Lower leg skin (tissue), 4 donors: Measurements from ENCODE around the gene SLC35F6. TPM values are rescaled to one million over a fixed set of nuclear protein-coding genes. Genes with fewer than 3 reads are reported as not detected.

ENCODE experiments used
- DNase-seq, 2 donors: peaks; one replicate each; pipeline ENCODE4 v3.0.0-alpha.2; 2019; ENCODE audit warnings: low spot score in 2 of 2
- H3K4me3 ChIP-seq: fragments of 200-600 bp; sonication (generic); 2 replicates; pipeline ENCODE4 v1.5.1; 2017; ENCODE audit warnings: mild to moderate bottlenecking, low read depth; ENCODE audit not compliant: poor library complexity, severe bottlenecking
- POLR2A ChIP-seq, 2 donors: fragments of 450-650 bp; IDR thresholded peaks; one replicate each; pipeline ENCODE4 v1.6.1; 2016 to 2017; ENCODE audit warnings: antibody characterized with exemption in 2 of 2, mild to moderate bottlenecking in 1 of 2, moderate library complexity in 1 of 2
- WGBS, 2 donors: methylation state at CpG; one replicate each; pipeline ENCODE4 v1.1.5; 2018; 5-methylcytosine and 5-hydroxymethylcytosine counted together
- intact Hi-C: fragments of 100-400 bp; cut with DNase I; formaldehyde crosslinking; loops from one replicate; pipeline ENCODE4 v1.15.0; 2023; ENCODE audit warnings: low total_unique reads
- total RNA-seq, 4 donors: library from RNA; depleted of rRNA; stranded (reverse); fragments of >200 nt; gene quantifications; one replicate each; pipeline ENCODE4 v1.1.0, GENCODE V29; 2016
- TF ChIP-seq, protein P1 (sequence below), 3 donors: fragments of 450-650 bp; IDR thresholded peaks; one replicate each; pipeline ENCODE4 v1.5.1; 2016; ENCODE audit warnings: antibody characterized with exemption in 3 of 3, mild to moderate bottlenecking in 3 of 3, moderate library complexity in 2 of 3

Gene SLC35F6, protein sequence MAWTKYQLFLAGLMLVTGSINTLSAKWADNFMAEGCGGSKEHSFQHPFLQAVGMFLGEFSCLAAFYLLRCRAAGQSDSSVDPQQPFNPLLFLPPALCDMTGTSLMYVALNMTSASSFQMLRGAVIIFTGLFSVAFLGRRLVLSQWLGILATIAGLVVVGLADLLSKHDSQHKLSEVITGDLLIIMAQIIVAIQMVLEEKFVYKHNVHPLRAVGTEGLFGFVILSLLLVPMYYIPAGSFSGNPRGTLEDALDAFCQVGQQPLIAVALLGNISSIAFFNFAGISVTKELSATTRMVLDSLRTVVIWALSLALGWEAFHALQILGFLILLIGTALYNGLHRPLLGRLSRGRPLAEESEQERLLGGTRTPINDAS
- 10 to 100 TPM; 51.0 to 96.7 (median 87.4) TPM for total RNA-seq

DNA sequence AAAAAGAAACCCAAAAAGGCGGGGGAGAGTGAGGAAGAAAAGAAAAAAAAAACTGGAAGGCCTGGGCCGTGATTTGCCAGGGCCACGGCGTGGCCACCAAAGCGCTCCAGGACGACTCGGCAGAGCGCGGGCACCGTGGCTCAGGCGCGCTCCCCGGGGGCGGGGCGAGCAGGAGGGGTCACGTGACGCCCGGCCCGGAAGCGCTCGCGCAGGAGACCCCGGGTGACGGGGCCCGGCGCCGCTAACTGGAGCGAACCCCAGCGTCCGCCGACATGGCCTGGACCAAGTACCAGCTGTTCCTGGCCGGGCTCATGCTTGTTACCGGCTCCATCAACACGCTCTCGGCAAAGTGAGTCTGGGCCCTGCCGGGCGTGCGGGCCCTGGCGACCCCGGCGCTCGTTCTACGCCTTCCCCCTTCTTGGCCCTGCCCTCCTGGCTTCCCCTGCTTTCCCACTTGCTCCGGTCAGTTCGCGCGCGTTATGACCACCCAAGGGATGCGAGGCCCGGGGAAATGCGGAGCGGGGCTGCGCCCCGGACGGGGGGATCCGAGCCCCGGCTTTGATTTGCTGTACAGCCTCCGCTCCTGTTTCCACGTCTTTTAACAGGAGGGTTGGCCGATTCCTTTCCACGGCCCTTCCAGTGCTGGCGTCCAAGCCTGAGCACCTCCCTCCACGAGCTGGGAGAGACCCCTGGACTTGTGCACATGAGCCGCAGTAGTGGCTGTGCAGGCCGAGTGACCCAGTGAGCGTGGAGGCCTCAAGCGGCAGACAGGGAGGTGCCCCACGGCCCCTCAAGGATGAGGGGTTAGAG is at the start of gene SLC35F6:
Gene SLC35F6 (plus strand): TSS at position 207 of the 810 bp plus-strand sequence. CDS start 66 bp downstream, at position 273.
- 1% methylated on average over 52 to 67 of the region's 68 CpGs for WGBS, 2 donors
- H3K4me3 ChIP-seq: peak within 1 kb of the TSS; percentile 87
- DNase-seq: peak; percentile 71 to 96
- TF ChIP-seq, protein P1, sequence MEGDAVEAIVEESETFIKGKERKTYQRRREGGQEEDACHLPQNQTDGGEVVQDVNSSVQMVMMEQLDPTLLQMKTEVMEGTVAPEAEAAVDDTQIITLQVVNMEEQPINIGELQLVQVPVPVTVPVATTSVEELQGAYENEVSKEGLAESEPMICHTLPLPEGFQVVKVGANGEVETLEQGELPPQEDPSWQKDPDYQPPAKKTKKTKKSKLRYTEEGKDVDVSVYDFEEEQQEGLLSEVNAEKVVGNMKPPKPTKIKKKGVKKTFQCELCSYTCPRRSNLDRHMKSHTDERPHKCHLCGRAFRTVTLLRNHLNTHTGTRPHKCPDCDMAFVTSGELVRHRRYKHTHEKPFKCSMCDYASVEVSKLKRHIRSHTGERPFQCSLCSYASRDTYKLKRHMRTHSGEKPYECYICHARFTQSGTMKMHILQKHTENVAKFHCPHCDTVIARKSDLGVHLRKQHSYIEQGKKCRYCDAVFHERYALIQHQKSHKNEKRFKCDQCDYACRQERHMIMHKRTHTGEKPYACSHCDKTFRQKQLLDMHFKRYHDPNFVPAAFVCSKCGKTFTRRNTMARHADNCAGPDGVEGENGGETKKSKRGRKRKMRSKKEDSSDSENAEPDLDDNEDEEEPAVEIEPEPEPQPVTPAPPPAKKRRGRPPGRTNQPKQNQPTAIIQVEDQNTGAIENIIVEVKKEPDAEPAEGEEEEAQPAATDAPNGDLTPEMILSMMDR (IDR thresholded peaks at IDR 0.05): no peak
- peak in 1 of 2 donors; percentile 80 for TF ChIP-seq POLR2A (IDR thresholded peaks at IDR 0.05)
- intact Hi-C loops: no loop called here

DNA sequence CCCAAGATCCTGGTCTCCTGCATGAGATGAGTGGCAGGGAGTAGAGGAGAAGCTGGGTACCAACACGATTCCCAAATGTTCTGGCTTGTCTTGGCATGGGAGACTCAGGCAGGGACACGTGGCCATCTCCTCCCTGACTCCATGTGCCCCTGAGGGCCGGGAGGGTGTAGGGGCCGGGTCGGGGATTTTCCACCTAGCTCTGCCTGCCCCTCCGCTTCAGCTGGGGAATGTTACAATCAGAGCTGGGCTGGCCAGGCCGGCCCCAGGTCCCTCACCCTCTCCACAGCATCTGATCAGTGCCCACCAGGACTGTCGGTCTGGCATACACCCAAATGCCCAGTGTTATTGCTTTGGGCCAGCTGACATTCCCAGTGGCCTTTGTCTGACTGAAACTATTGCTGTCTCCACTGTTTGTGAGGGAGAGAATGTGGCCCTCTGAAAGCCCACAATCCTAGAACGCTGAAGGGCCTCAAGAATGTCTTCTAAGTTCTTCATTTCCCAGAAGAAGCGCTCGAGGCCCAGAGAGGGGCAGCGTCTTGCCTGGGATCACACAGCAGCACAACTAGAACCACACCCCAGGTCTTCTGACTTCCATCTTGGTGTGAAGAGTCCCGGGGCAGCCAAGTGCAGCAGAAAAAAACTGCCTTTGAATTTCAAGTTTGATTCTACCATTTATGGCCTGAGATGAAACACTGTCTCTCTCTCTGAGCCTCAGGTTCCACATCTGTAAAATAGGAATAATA is 48.4 kb upstream of the SLC35F6 start:
- TF ChIP-seq, protein P1 (IDR thresholded peaks at IDR 0.05): no peak
- TF ChIP-seq POLR2A (IDR thresholded peaks at IDR 0.05): no peak
- no peak for DNase-seq
- 65 to 75% methylated on average over 13 of the region's 13 CpGs for WGBS, 2 donors
- intact Hi-C loops: loop anchor here (10.0 kb wide), 1 partner anchor 1189 kb away; no protein-coding TSS in a partner anchor
- H3K4me3 ChIP-seq: no peak overlapping the region

DNA sequence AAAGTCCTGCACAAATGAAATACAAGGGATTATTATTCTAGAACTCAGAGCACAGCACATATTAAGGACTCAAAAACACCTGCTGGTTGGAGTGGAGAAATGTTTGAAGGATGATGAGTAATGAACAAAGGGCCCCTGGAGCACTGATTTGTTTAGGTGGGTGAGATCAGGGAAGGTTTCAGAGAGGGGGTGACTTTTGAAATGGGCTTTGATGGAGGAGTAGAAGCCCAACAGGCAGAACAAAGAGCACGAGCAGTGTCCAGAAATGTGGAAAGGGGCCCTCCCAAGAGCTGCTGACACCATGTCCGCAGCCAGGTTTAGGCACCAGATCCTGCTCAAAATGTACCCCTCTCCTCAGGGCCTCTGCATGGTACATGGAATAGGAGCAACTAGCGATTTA is 47.7 kb upstream of the SLC35F6 start:
- intact Hi-C loops: loop anchor here (10.0 kb wide), 1 partner anchor 1188 kb away; no protein-coding TSS in a partner anchor
- WGBS, 2 donors: 89 to 96% methylated on average over 3 of the region's 3 CpGs
- no peak for DNase-seq
- H3K4me3 ChIP-seq: no peak overlapping the region
- no peak for TF ChIP-seq POLR2A (IDR thresholded peaks at IDR 0.05)
- TF ChIP-seq, protein P1 (IDR thresholded peaks at IDR 0.05): no peak

DNA sequence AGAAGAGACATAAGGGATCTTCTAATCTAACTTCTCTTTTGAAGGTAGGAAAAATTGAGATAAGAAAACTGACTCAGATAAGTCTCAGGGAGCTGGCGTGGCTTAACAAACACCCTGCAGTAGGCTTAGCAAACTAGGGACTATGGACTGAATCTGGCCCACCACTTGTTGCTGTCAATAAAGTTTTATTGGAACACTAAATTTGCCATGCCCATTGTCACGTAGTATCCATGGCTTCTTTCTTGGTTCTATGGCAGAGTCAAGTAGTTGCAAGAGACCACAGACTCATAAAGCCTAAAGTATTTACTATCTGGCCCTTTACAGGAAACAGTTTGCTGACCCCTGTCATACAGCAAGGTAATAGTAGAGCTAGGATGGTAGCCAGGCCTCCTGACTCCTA is 47.3 kb upstream of the SLC35F6 start:
- 95 to 98% methylated on average over 2 of the region's 2 CpGs for WGBS, 2 donors
- TF ChIP-seq, protein P1 (IDR thresholded peaks at IDR 0.05): no peak
- TF ChIP-seq POLR2A (IDR thresholded peaks at IDR 0.05): no peak
- intact Hi-C loops: loop anchor here (10.0 kb wide), 1 partner anchor 1188 kb away; no protein-coding TSS in a partner anchor
- DNase-seq: no peak
- no peak overlapping the region for H3K4me3 ChIP-seq

DNA sequence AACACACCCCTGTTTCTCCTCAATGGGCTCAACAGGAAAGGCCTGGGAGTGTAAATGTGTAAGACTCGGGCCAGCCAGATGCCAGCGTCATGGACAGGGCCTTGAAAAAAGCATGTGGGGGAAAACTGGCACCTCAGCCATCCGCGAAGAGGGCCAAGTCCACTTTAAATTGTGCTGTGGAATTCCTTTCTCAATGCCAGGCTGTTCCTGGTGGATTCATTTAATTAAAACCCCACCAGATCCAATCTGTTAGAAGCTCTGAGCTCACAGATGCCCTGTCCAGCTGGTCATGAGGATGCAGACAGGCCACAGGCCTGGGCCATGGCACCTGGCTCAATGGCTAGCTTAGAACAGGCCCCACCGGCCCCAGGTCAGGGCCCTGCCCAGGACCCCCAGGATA is 46.7 kb upstream of the SLC35F6 start:
- H3K4me3 ChIP-seq: no peak overlapping the region
- TF ChIP-seq POLR2A (IDR thresholded peaks at IDR 0.05): no peak
- TF ChIP-seq, protein P1 (IDR thresholded peaks at IDR 0.05): no peak
- no peak for DNase-seq
- WGBS, 2 donors: 69 to 75% methylated on average over 5 of the region's 5 CpGs
- intact Hi-C loops: loop anchor here (10.0 kb wide), 1 partner anchor 1187 kb away; no protein-coding TSS in a partner anchor
